VCaP (cell line): ENCODE results near the gene PTPN9.
A peak's percentile ranks its signal among the peaks of the same experiment; 100 is the strongest.
"Not testable (repeated sequence)": the region's sequence is repeated elsewhere in the genome, so short reads cannot be mapped to it uniquely, and the experiment has no call there.

Source experiments
- H3K27ac ChIP-seq: fragments of 450-650 bp; 2 replicates; pipeline ENCODE4 v1.5.1; 2017
- CTCF ChIP-seq: fragments of 450-650 bp; conservative IDR thresholded peaks from 2 replicates; pipeline ENCODE4 v1.5.1; 2017; ENCODE audit warnings: mild to moderate bottlenecking, moderate library complexity

PTPN9 gene

GRCh38 chr15:75553659-75554058 lies 25.5 kb downstream of the PTPN9 start:
- no peak overlapping the region for H3K27ac ChIP-seq
- no peak for TF ChIP-seq CTCF

- H3K27ac ChIP-seq = no peak overlapping the region
- TF ChIP-seq CTCF = no peak
Measured at GRCh38 chr15:75551091-75551490, 28.0 kb downstream of the PTPN9 start.

GRCh38 chr15:75545064-75545463 lies 34.1 kb downstream of the PTPN9 start:
- H3K27ac ChIP-seq = no peak overlapping the region
- TF ChIP-seq CTCF = no peak

- no peak overlapping the region for H3K27ac ChIP-seq
- TF ChIP-seq CTCF = no peak
Measured at GRCh38 chr15:75544359-75544758, 34.8 kb downstream of the PTPN9 start.

GRCh38 chr15:75542949-75543545 lies 36.1 kb downstream of the PTPN9 start:
- H3K27ac ChIP-seq = not testable (repeated sequence)

GRCh38 chr15:75542386-75542797 lies 36.7 kb downstream of the PTPN9 start:
- TF ChIP-seq CTCF = no peak
- no peak overlapping the region for H3K27ac ChIP-seq

GRCh38 chr15:75538376-75538775 lies 40.7 kb downstream of the PTPN9 start:
- TF ChIP-seq CTCF = no peak
- H3K27ac ChIP-seq = no peak overlapping the region

- TF ChIP-seq CTCF = no peak
- H3K27ac ChIP-seq = peak overlapping the region; percentile 74
Measured at GRCh38 chr15:75533945-75534344, 45.2 kb downstream of the PTPN9 start.
